ENCODE results near the gene FERMT3. TPM values are rescaled to one million over a fixed set of nuclear protein-coding genes. Genes with fewer than 3 reads are reported as not detected.

FERMT3 gene
- total RNA-seq, 1 donor from 2014 or later: 4.4 TPM

- no peak for DNase-seq (ENCODE audit: low read depth in 2 of 2)
Measured at GRCh38 chr11:64262271-64263002, 55.9 kb downstream of the FERMT3 start.

GRCh38 chr11:64263021-64263946 lies 56.8 kb downstream of the FERMT3 start:
- peak; percentile 76 to 92 for DNase-seq (ENCODE audit: low read depth in 2 of 2)

- DNase-seq (ENCODE audit: low read depth in 2 of 2): no peak
Measured at GRCh38 chr11:64263947-64264317, 57.4 kb downstream of the FERMT3 start.

- no peak for DNase-seq (ENCODE audit: low read depth in 2 of 2)
Measured at GRCh38 chr11:64264371-64264852, 57.9 kb downstream of the FERMT3 start.

GRCh38 chr11:64265176-64266160 lies 58.9 kb downstream of the FERMT3 start:
- DNase-seq (ENCODE audit: low read depth in 2 of 2): no peak

GRCh38 chr11:64266339-64266738 lies 59.8 kb downstream of the FERMT3 start:
- DNase-seq (ENCODE audit: low read depth in 2 of 2): peak in 1 of 2 donors; percentile 83

- DNase-seq (ENCODE audit: low read depth in 2 of 2): peak in 1 of 2 donors; percentile 44
Measured at GRCh38 chr11:64267207-64267945, 60.9 kb downstream of the FERMT3 start.

GRCh38 chr11:64268025-64268892 lies 61.7 kb downstream of the FERMT3 start:
- DNase-seq (ENCODE audit: low read depth in 2 of 2): peak; percentile 27 to 63

GRCh38 chr11:64268893-64269539 lies 62.5 kb downstream of the FERMT3 start:
- peak; percentile 44 to 59 for DNase-seq (ENCODE audit: low read depth in 2 of 2)

GRCh38 chr11:64269540-64270220 lies 63.2 kb downstream of the FERMT3 start:
- peak; percentile 100 for DNase-seq (ENCODE audit: low read depth in 2 of 2)

Other genes starting within 250 kb of the FERMT3 start
- gene COX8A, start 232.1 kb upstream of the FERMT3 start, total RNA-seq: 319 and 338 TPM in 2 replicates
- 46.2 and 51.6 TPM in 2 replicates for gene OTUB1, start 220.3 kb upstream of the FERMT3 start, total RNA-seq
- gene FLRT1, start 170.8 kb upstream of the FERMT3 start, total RNA-seq: not detected in 2 replicates
- 21.6 and 31.5 TPM in 2 replicates for gene MACROD1, start 40.6 kb upstream of the FERMT3 start, total RNA-seq
- gene STIP1, start 20.6 kb upstream of the FERMT3 start, total RNA-seq: 93.5 and 111 TPM in 2 replicates
- gene TRPT1, start 19.5 kb downstream of the FERMT3 start, total RNA-seq: 25.3 and 33.1 TPM in 2 replicates
- 26.2 and 37.3 TPM in 2 replicates for gene NUDT22, start 19.6 kb downstream of the FERMT3 start, total RNA-seq
- 11.3 and 19.0 TPM in 2 replicates for gene DNAJC4, start 23.8 kb downstream of the FERMT3 start, total RNA-seq
- 13.3 and 22.4 TPM in 2 replicates for gene VEGFB, start 27.9 kb downstream of the FERMT3 start, total RNA-seq
- gene FKBP2, start 34.4 kb downstream of the FERMT3 start, total RNA-seq: 39.2 and 75.4 TPM in 2 replicates
- 153 and 159 TPM in 2 replicates for gene PPP1R14B, start 40.2 kb downstream of the FERMT3 start, total RNA-seq
- gene PLCB3, start 44.8 kb downstream of the FERMT3 start, total RNA-seq: 14.3 and 14.4 TPM in 2 replicates
- 54.3 and 65.9 TPM in 2 replicates for gene BAD, start 77.9 kb downstream of the FERMT3 start, total RNA-seq
- 5.2 and 9.7 TPM in 2 replicates for gene GPR137, start 79.1 kb downstream of the FERMT3 start, total RNA-seq
- not detected in 2 replicates for gene KCNK4, start 84.6 kb downstream of the FERMT3 start, total RNA-seq
- gene CATSPERZ, start 93.6 kb downstream of the FERMT3 start, total RNA-seq: 0.22 TPM in 1 of 2 replicates, not detected in the other
- gene ESRRA, start 98.8 kb downstream of the FERMT3 start, total RNA-seq: 33.8 and 53.6 TPM in 2 replicates
- 189 and 190 TPM in 2 replicates for gene TRMT112, start 110.8 kb downstream of the FERMT3 start, total RNA-seq
- 217 and 266 TPM in 2 replicates for gene PRDX5, start 111.4 kb downstream of the FERMT3 start, total RNA-seq
- 0.79 and 1.7 TPM in 2 replicates for gene CCDC88B, start 133.5 kb downstream of the FERMT3 start, total RNA-seq
- 21.4 and 24.8 TPM in 2 replicates for gene RPS6KA4, start 152.4 kb downstream of the FERMT3 start, total RNA-seq